OCI-M2 (cell line): ENCODE results near the gene RAP1A.
"Not testable (repeated sequence)": the region's sequence is repeated elsewhere in the genome, so short reads cannot be mapped to it uniquely, and the experiment has no call there.

Experiments
- DNase-seq: peaks from one replicate; lab custom pipeline; 2025; ENCODE audit not compliant: unreplicated experiment; lab: John Stamatoyannopoulos, UW

RAP1A gene

GRCh38 chr1:111597426-111597825, 22.2 kb upstream of the RAP1A start:
- no peak for DNase-seq

DNA sequence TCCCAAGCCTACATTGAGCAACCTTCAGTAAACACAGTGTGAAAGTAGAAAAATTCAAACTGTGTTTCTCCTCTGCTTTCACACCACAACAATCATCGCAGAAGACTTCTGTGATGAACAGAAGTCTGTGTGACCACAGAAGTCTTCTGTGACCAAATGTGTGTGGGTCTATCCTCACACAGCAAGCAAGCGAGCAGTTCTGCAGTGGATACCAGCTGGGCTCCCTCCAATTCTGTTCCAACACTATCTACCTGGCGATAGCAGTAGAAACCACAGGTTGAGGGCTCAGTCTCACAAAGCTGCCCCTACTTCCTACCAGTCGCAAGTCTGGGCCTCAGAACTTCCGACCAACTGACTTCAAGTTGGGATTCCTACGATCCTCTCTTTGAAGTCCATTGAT, 21.0 kb upstream of the RAP1A start:
- no peak for DNase-seq

- no peak for DNase-seq
Observed at GRCh38 chr1:111599781-111600693, 19.6 kb upstream of the RAP1A start.

DNA sequence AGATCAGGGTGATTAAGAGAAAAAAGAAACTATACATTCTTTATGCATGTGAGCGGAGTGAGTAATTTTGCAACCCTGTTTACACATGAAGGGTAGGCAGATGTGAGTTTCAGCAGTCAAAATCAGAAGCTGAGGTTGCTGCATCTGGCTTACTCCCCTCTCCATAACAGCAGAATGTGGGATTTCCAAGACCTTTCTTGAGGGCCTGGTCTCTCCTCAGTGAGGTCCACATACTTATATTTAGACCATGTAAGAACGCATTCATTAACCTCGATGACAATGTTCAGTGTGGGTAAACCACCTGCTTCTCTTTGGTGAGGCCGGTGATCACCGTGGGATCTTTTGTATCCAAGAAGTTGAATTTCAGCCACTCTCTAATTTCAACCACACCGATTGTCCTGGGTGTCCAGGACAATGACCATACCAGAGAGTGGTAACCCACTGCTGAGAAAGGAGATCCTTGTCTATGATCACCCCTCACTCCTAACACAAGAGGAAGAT, 18.7 kb upstream of the RAP1A start:
- DNase-seq: no peak

GRCh38 chr1:111602302-111602701, 17.3 kb upstream of the RAP1A start:
- no peak for DNase-seq

DNA sequence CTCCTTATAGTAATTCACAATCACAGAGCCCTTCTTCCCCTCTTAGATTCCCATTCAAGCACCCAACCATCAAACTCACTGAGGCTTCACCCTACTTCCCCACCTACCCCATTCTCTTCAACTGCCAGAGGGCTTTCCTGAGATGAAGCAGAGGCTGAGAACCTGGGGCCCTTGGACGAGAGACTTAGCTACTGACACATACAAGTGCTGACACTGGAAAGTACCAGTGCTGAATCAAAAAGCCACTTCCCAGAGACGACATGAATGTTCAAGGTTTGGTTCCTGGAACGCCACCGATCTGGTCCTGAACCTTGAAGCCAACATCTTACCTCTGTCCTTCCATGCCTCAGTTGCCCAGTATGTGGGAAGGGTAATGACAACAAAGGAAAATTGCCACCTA, 16.6 kb upstream of the RAP1A start:
- no peak for DNase-seq

DNA sequence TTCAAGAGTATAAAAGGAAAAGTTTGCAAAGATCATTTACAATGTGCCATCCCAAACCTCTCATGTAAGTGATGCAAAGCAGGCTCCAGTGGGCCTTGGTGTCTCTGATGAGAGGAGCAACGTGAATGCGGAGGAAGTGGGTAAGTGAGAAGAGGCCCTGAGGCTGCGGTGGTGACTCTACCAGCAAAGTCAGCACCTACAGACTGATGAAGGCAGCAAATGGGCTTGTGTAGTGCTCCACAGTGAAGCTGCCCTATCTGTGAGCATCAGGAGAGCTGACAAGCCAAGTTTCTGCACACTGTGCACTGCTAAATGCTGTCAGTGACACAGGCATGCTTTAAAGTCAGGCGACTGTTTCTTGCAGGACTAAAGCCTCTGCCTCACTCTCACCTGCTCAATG, 15.6 kb upstream of the RAP1A start:
- DNase-seq: no peak

DNA sequence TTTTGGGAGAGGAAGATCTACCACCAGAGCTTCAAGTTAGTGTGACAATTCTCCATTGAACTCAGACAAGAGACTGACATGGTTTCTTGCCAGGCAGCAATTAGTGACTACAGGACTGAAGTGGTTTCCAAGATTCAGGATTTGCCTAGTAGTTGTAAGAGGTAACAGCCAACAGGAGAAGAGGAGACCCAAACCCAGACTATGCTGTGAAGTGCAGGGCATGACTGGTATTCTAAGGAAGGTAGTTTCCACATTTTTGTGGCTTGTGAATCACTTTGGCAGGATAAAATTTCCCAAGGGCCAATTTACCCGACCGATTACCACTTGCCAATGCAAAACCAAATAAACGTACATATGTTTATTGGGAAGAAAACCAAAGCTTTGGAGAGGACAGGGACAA, 14.7 kb upstream of the RAP1A start:
- DNase-seq: no peak

DNA sequence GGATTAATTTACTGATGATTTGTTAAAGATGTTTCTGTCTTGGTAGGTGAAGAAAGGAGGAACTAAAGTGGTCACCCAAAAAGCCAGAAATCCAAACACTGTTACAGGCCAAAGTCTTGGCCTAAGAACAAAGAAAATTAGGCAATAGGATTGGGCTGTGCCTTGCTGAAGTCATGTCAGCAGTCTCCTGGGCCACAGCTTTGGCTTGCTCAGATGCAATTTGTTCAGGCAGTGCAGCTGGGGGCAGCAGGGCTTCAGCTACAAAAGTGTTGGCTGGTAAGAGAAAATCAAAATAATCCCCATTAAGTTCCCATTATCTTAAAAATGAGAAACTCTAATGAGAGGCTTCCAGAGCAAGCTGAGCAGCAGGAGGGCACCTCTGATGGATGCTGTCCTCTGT, 14.0 kb upstream of the RAP1A start:
- no peak for DNase-seq

DNA sequence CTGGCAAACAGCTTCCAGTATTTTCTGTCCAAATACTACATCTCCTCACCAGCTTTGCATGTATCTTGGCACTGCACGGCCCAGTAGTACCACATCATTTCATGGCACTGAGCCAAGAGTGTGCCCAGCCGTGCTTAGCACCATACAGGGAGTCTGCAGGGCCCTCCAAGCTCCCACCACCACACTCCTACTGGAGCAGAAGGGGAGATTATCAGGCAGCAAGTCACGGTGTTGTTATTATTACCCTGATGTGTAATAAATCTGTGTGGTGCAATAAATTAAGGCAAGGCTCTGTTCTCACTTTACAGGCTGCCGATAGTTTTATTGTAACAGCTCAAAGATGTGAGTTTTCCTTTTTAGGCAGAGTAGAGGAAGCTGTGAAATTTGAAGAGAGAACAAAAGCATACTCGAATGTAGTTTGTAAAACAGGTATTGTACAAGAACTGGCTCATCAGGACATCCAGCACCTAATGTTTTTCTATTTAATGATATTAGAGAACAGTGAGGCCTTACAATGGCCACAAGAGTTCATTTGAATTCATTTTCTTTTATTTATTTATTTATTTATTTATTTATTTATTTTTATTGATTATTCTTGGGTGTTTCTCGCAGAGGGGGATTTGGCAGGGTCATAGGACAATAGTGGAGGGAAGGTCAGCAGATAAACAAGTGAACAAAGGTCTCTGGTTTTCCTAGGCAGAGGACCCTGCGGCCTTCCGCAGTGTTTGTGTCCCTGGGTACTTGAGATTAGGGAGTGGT, 13.0 kb upstream of the RAP1A start:
- not testable (repeated sequence) for DNase-seq

- not testable (repeated sequence) for DNase-seq
Observed at GRCh38 chr1:111608528-111608927, 11.1 kb upstream of the RAP1A start.

DNA sequence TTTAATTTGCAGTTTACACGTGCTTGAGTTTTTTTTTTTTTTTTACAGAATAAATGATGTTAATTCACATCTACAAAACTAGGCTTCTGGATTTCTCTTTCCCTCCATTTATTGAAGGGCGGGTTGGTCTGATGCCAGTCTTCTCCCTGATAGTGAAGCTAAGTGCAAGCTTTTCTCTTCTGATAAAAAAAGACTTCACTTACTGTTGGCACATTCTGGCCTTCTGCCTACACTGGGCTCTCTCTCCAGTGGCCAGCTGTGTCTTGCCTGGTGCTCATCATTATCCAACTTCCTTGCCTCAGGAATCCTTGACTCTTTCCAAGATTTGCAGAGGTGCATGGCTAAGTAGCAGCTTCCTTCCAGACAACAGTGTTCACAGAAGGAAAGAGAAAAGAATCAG, 7.6 kb upstream of the RAP1A start:
- no peak for DNase-seq

- no peak for DNase-seq
Observed at GRCh38 chr1:111615870-111616715, 3.5 kb upstream of the RAP1A start.

- no peak for DNase-seq
Observed at GRCh38 chr1:111618081-111618480, 1.5 kb upstream of the RAP1A start.

DNA sequence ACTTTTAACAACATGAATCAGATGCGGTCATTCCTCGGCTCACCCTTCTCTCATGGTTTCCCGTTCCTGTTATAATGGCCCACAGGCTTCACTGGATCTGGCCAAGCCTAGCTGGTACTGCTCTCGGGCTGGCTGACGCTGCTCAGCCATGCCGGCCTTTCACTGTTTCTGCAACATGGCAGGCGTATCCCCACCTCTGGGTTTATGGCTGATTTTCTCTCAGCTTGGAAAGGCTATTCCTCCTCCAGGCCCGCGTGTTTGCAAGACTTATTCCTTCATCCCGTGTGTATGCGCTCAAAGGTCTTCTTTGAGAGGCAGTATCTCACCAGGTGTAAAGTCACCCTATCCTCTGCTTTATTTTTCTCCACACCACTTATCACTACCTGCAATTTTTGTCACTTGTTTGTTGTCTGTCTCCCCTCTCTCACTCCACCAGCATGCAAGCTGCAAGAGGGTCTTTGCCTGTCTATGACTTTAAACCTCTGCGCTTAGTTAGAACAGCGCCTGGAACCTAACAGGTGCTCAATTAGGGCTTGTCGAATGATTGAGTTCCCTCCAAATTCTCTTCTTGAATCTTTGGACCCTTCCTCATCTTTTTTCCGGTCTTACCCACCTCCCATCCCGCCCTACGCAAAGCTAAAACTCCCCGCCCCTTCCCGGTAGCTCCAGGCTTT, 491 bp upstream of the RAP1A start:
- no peak for DNase-seq

DNA sequence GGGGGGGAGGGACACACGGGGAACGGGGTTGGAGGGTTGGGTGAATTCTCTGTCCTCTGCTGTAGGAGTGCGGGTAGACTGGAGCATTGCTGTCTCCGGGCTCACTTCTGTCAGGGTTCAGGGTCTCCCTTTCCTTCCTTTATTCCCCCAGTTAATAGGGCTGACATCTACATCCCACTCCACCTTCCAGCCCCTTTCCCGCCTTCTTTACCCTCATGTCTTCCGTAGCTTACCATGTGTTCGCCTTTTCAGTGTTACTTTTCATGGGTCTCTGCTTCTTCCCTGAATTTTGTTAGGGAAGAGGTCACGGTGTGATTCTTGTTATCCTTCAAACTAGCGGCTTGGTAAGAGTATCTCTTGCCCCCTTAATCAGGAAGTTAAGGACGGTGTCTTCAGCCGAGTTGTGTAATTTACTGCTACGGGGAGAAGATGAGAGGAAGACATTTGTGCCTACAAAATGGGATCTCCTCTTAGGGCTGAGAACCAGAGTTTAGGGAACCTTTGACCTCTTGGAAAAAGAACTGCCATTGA, 917 bp downstream of the RAP1A start:
- no peak for DNase-seq

DNA sequence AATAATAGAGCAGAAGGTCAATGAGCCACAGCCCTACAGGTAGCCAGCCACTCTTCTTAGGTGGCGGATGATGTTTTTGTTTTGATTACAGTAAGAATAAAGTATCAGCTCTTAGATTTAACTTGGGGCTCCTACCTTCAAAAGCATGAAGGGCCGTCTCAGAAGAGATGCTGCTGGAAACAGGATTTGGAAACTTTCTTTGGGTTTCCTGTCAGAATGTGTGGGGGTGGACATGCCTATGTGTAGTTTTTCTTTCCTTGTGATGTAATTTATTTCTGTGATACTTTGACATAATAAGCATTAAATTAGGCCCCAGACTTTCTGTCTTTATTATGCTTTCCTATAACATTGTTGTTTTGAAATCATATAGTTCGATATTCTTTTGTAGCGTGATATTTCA, 1.5 kb downstream of the RAP1A start:
- DNase-seq: no peak

GRCh38 chr1:111622166-111622565, 2.6 kb downstream of the RAP1A start:
- no peak for DNase-seq

DNA sequence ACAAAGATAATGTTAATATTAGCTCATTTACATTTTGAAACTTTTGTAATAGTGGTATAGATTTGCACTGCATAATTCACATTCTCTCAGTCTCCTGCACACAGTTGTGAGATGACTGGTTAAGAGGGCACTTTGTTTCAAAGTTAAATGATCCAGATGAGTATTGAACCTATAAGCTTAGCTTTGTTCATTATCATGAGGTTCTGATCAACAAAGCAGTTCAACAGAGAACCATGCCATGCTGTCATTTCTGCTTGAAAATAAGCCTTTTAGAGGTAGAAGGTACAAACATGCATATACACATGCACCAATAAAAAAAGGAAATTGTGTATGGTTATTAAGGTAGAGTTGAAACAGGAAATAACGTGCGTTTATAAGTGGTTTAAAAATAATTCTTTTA, 4.8 kb downstream of the RAP1A start:
- no peak for DNase-seq

DNA sequence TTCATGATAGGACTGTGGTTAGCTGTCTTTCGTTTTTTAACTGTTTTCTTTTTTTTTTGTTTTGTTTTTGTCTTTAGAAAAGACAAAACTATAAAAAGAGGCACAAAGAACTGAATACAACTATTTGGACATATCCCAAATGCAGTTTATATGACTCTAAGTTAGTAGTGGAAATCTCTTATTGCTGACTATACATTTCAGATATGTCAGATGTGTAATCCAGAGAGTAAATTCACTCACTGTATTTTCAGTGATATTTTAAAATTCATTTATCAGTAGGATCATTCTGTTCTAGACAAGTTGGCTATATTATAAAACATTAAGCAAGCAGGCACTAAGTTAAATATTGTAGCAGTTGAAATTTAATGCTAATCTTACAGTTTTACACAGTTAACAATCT, 5.7 kb downstream of the RAP1A start:
- DNase-seq: no peak
